K562 (cell line): ENCODE measurements around the gene ZCCHC24. TPM values are rescaled to one million over a fixed set of nuclear protein-coding genes. Genes with fewer than 3 reads are reported as not detected.

Experiments
- CBX3 ChIP-seq, 2 experiments: IDR thresholded peaks; 1 replicate in 1 of 2; 2 replicates in 1 of 2; pipeline ENCODE4 v1.6.1; 2012; ENCODE audit warnings: inconsistent platforms in 2 of 2, low read length in 2 of 2, borderline replicate concordance in 1 of 2, control low read depth in 1 of 2
- CTBP1 ChIP-seq: fragments of 450-650 bp; IDR thresholded peaks from 2 replicates; pipeline ENCODE4 v1.6.1; 2016; ENCODE audit warnings: borderline replicate concordance
- CXXC5 ChIP-seq: fragments of 250-450 bp; sonication (Bioruptor Pico); IDR thresholded peaks from 2 replicates; pipeline ENCODE4 v1.8.0; 2022; ENCODE audit warnings: inconsistent platforms, mild to moderate bottlenecking, moderate library complexity
- ETV6 ChIP-seq, 3 experiments: fragments of 150-350 bp in 1 of 3; sonication (generic) in 1 of 3; formaldehyde crosslinking in 1 of 3; IDR thresholded peaks; 2 replicates each; pipeline versions ENCODE4 v1.6.1 to v1.8.0; 2014 to 2022; ENCODE audit warnings: borderline replicate concordance in 2 of 3, low read depth in 2 of 3, antibody characterized with exemption in 1 of 3, low read length in 1 of 3, mild to moderate bottlenecking in 1 of 3, missing genetic modification reagents in 1 of 3
- KDM2B ChIP-seq: fragments of 250-450 bp; sonication (Bioruptor Pico); IDR thresholded peaks from 2 replicates; pipeline ENCODE4 v1.8.0; 2021; ENCODE audit warnings: mild to moderate bottlenecking, moderate library complexity
- L3MBTL2 ChIP-seq: fragments of 450-650 bp; IDR thresholded peaks from 2 replicates; pipeline ENCODE4 v1.6.1; 2016; ENCODE audit warnings: mild to moderate bottlenecking, moderate library complexity
- MTF1 ChIP-seq: fragments of 250-450 bp; sonication (Bioruptor Pico); IDR thresholded peaks from 2 replicates; pipeline ENCODE4 v1.9.0; 2021; ENCODE audit warnings: moderate library complexity, mild to moderate bottlenecking, inconsistent platforms, borderline replicate concordance
- PHF8 ChIP-seq: fragments of 200-600 bp; sonication (generic); IDR thresholded peaks from 2 replicates; pipeline ENCODE4 v1.6.1; 2012; ENCODE audit warnings: mixed run types, mild to moderate bottlenecking, inconsistent platforms, low read length, moderate library complexity, borderline replicate concordance
- POLR2H ChIP-seq: IDR thresholded peaks from 2 replicates; pipeline ENCODE4 v1.6.1; 2016; ENCODE audit warnings: missing genetic modification characterization, low read depth, mild to moderate bottlenecking, control low read depth, missing compliant biosample characterization, moderate library complexity
- RB1 ChIP-seq: fragments of 450-650 bp; IDR thresholded peaks from 2 replicates; pipeline ENCODE4 v1.6.1; 2017; ENCODE audit warnings: low read depth, mild to moderate bottlenecking
- RCOR1 ChIP-seq, 2 experiments: IDR thresholded peaks; 2 replicates each; pipeline ENCODE4 v1.6.1; 2012; ENCODE audit warnings: low read depth in 2 of 2, low read length in 2 of 2, borderline replicate concordance in 1 of 2, improper control_type of control experiment in 1 of 2
- RFX5 ChIP-seq: IDR thresholded peaks from 2 replicates; pipeline ENCODE4 v1.6.1; 2011; ENCODE audit warnings: low read depth, mild to moderate bottlenecking, improper control_type of control experiment, low read length
- SIN3A ChIP-seq, 2 experiments: fragments of 150-350 bp in 1 of 2; IDR thresholded peaks; 2 replicates each; pipeline ENCODE4 v1.6.1; 2011 to 2016; ENCODE audit warnings: borderline replicate concordance in 2 of 2, low read depth in 2 of 2, low read length in 2 of 2, mild to moderate bottlenecking in 2 of 2, moderate library complexity in 2 of 2; ENCODE audit not compliant: control insufficient read depth in 1 of 2
- SPI1 ChIP-seq: IDR thresholded peaks from 2 replicates; pipeline ENCODE4 v1.6.1; 2011; ENCODE audit warnings: low read depth, low read length, control low read depth, borderline replicate concordance
- TBP ChIP-seq: optimal IDR thresholded peaks from 2 replicates; pipeline ENCODE3; 2011; ENCODE audit warnings: low read depth, low read length, improper control_type of control experiment
- ZNF12 ChIP-seq: sonication (generic); formaldehyde crosslinking; IDR thresholded peaks from 2 replicates; pipeline ENCODE4 v1.4.0; 2020; ENCODE audit warnings: mild to moderate bottlenecking, missing genetic modification reagents
- ZNF24 ChIP-seq: fragments of 450-650 bp; IDR thresholded peaks from 2 replicates; pipeline ENCODE4 v1.6.1; 2016
- ZNF436 ChIP-seq: fragments of 250-450, 450-650 bp; sonication (Bioruptor Pico); formaldehyde crosslinking; IDR thresholded peaks from 2 replicates; pipeline ENCODE4 v1.7.0; 2020; ENCODE audit warnings: mild to moderate bottlenecking
- ZNF695 ChIP-seq: fragments of 450-650 bp; formaldehyde crosslinking; IDR thresholded peaks from 2 replicates; pipeline ENCODE4 v1.4.0; 2020; ENCODE audit warnings: mild to moderate bottlenecking, moderate library complexity
- ZNF707 ChIP-seq: fragments of 250-450 bp; sonication (Bioruptor Pico); conservative IDR thresholded peaks from 2 replicates; pipeline ENCODE4 v1.8.0; 2022; ENCODE audit warnings: inconsistent platforms, mild to moderate bottlenecking, moderate library complexity
- ZNF766 ChIP-seq: fragments of 200-800 bp; sonication (Bioruptor generic); conservative IDR thresholded peaks from 2 replicates; pipeline ENCODE4 v1.6.1; 2016; ENCODE audit warnings: missing genetic modification characterization, missing compliant biosample characterization
- polyA plus RNA-seq, 8 experiments: library from polyadenylated mRNA; depleted of rRNA in 4 of 8; stranded (reverse) in 5 of 8; unstranded in 3 of 8; fragments of >200 nt; fragmentation: Nextera tagmentation in 2 of 8; fragmentation: Illumina TruSeq in 1 of 8; extraction: Ambion mirVana in 2 of 8; extraction: Trizol in 1 of 8; gene quantifications; 2 replicates each; pipeline versions ENCODE4 v1.2.1 to v1.2.3, GENCODE V29; 2011 to 2014; ENCODE audit warnings: inconsistent platforms in 1 of 8, missing spikeins in 1 of 8
- total RNA-seq, 7 experiments: library from RNA; depleted of rRNA in 6 of 7; stranded (reverse); fragments of >200 nt in 6 of 7; fragmentation: Illumina TruSeq in 2 of 7; extraction: Trizol in 2 of 7; gene quantifications; 2 replicates each; pipeline versions ENCODE4 v1.2.1 to v1.2.3, GENCODE V29; 2011 to 2021; ENCODE audit warnings: low replicate concordance in 1 of 7
- TF ChIP-seq, protein P1 (sequence below), 2 experiments: fragments of 150-350 bp in 1 of 2; IDR thresholded peaks; 2 replicates each; pipeline ENCODE4 v1.6.1; 2012 to 2016; ENCODE audit warnings: low read depth in 2 of 2, low read length in 2 of 2, mild to moderate bottlenecking in 1 of 2, moderate library complexity in 1 of 2
- TF ChIP-seq, protein P2 (sequence below): sonication (generic); formaldehyde crosslinking; IDR thresholded peaks from 2 replicates; pipeline ENCODE4 v1.8.0; 2022; ENCODE audit warnings: missing genetic modification reagents, mild to moderate bottlenecking, moderate library complexity, borderline replicate concordance

The ZCCHC24 gene
- total and polyA plus RNA-seq, 9 of the 15 experiments (the other 6 are each of a cell fraction or from before 2014, with no cell fraction given) = 0.84 to 11.0 (median 4.6) TPM

DNA sequence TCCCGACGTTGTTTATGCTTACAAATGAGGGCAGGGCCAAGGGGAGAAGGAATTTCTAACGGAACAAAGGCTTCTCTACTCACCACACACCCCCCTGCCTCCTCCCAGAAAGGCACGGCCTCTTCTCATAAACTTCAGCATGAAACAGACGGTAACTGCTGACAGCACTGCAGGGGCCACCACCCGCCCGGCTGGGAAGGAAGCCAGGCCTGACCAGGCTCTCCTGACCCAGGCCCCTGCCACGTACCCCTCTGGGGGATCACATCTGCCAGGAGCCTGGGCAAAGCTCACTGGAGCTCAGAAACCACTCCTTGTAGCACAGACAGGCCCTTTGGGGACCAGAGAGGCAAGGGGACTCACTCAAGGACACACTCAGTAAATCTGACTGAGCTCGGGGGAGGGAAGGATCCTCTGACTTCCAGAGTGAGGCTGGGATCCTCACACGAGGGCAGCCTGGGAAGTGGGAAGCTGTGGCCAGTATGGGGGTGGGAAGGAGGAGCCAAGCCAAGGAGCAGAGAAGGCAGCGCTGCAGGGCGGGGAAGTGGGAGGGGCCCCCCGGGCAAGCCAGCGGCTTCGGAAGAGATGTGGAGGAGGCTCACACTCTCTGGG is 46.1 kb downstream of the ZCCHC24 start (continued):
- 0 out of 3 replicates have a peak, but pooled peaks of 1 of the 2 experiments have one; percentile 28 for TF ChIP-seq CBX3 (IDR thresholded peaks at IDR 0.05; ENCODE audit: borderline replicate concordance in 1 of 2, low read length in 2 of 2)
- TF ChIP-seq, protein P1, sequence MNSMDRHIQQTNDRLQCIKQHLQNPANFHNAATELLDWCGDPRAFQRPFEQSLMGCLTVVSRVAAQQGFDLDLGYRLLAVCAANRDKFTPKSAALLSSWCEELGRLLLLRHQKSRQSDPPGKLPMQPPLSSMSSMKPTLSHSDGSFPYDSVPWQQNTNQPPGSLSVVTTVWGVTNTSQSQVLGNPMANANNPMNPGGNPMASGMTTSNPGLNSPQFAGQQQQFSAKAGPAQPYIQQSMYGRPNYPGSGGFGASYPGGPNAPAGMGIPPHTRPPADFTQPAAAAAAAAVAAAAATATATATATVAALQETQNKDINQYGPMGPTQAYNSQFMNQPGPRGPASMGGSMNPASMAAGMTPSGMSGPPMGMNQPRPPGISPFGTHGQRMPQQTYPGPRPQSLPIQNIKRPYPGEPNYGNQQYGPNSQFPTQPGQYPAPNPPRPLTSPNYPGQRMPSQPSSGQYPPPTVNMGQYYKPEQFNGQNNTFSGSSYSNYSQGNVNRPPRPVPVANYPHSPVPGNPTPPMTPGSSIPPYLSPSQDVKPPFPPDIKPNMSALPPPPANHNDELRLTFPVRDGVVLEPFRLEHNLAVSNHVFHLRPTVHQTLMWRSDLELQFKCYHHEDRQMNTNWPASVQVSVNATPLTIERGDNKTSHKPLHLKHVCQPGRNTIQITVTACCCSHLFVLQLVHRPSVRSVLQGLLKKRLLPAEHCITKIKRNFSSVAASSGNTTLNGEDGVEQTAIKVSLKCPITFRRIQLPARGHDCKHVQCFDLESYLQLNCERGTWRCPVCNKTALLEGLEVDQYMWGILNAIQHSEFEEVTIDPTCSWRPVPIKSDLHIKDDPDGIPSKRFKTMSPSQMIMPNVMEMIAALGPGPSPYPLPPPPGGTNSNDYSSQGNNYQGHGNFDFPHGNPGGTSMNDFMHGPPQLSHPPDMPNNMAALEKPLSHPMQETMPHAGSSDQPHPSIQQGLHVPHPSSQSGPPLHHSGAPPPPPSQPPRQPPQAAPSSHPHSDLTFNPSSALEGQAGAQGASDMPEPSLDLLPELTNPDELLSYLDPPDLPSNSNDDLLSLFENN (IDR thresholded peaks at IDR 0.05; ENCODE audit: low read depth in 2 of 2, low read length in 2 of 2) = peak in 1 of 2 experiments; percentile 13; a peak in 1 of 4 replicates
- peak in 1 of 2 experiments; percentile 20; a peak in 1 of 4 replicates for TF ChIP-seq SIN3A (IDR thresholded peaks at IDR 0.05; ENCODE audit: borderline replicate concordance in 2 of 2, control insufficient read depth in 1 of 2, low read depth in 2 of 2, low read length in 2 of 2)
- TF ChIP-seq RFX5 = 0 out of 2 replicates have a peak, but pooled peaks have one; percentile 18
- TF ChIP-seq ETV6 (IDR thresholded peaks at IDR 0.05; ENCODE audit: borderline replicate concordance in 1 of 2, low read depth in 2 of 2, low read length in 1 of 2) = no peak
- no peak for TF ChIP-seq ETV6 (CRISPR knock-in tag; IDR thresholded peaks at IDR 0.05; ENCODE audit: borderline replicate concordance)
- no peak for TF ChIP-seq KDM2B (CRISPR knock-in tag)
- TF ChIP-seq ZNF695 (CRISPR knock-in tag) = no peak
- 0 out of 4 replicates have a peak, but pooled peaks of 1 of the 2 experiments have one; percentile 23 for TF ChIP-seq RCOR1 (IDR thresholded peaks at IDR 0.05; ENCODE audit: borderline replicate concordance in 1 of 2, low read depth in 2 of 2, low read length in 2 of 2)
- TF ChIP-seq SPI1 = peak; percentile 58; the same call in 1 of the 2 replicates
- TF ChIP-seq MTF1 (CRISPR knock-in tag) = no peak
- peak; percentile 40; the same call in 1 of the 2 replicates for TF ChIP-seq RB1
- peak; percentile 67 for TF ChIP-seq L3MBTL2
- no peak for TF ChIP-seq ZNF436 (CRISPR knock-in tag)
- TF ChIP-seq POLR2H (tag) = no peak
- TF ChIP-seq, protein P2, sequence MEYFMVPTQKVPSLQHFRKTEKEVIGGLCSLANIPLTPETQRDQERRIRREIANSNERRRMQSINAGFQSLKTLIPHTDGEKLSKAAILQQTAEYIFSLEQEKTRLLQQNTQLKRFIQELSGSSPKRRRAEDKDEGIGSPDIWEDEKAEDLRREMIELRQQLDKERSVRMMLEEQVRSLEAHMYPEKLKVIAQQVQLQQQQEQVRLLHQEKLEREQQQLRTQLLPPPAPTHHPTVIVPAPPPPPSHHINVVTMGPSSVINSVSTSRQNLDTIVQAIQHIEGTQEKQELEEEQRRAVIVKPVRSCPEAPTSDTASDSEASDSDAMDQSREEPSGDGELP = peak; percentile 60
- TF ChIP-seq PHF8 = peak; percentile 57; the same call in 1 of the 2 replicates
- peak; percentile 42 for TF ChIP-seq TBP
- TF ChIP-seq ZNF24 = no peak
- peak; percentile 33; the same call in 1 of the 2 replicates for TF ChIP-seq CTBP1
- 0 out of 2 replicates have a peak, but pooled peaks have one; percentile 12 for TF ChIP-seq ZNF766 (CRISPR knock-in tag)
- TF ChIP-seq ZNF707 (CRISPR knock-in tag) = no peak
- peak; percentile 21; the same call in 1 of the 2 replicates for TF ChIP-seq CXXC5 (CRISPR knock-in tag)
- TF ChIP-seq ZNF12 (CRISPR knock-in tag) = peak; percentile 51; the same call in 1 of the 2 replicates
